ENCODE results near the gene ASB4.

Gene ASB4

DNA sequence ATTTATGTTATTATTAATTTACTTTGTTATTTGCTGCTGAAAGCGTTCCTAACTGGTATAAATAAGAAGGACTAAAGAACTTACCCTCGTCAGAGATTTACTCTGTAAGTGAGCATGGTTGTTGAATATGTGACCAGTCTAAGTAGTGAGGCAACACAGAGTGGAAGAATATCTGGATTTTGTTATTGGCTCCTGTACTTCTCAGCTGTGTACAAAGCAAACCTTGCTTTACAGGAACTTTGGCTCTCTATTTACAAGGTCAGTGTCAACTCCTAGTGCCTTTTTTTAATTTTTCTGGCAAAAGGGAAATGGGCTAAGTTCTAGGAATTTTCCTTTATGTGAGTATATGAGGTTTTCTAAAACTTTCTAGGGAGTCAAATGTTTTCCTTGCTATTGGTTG is 74.9 kb downstream of the ASB4 start:
- H2AFZ ChIP-seq (ENCODE audit: low read length): no peak overlapping the region

DNA sequence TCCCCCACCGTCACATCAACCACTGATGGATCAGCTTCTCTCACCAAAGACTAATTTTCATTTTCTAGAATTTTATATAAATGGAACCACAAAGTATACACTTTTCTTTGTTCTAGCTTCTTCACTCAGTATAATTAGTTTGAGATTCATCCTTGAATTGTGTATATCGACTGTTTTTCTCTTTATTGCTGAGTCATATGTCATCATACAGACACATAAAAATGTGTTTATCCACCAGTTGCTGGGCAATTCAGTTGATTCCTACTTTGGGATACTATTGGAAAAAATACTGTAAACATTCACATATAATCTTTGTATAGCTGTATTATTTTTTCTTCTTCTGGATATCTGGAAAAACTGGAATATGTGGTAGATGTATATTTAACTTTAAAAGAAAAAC is 84.0 kb downstream of the ASB4 start:
- Histone ChIP-seq H3F3A (ENCODE audit: insufficient read depth, low read length) (no peaks in the 10 kb centered on the region), H4K20me1 (ENCODE audit: insufficient read depth, low read length) (no peaks in the 10 kb centered on the region), H3K79me2 (ENCODE audit: low read length) (no peaks in the 10 kb centered on the region), H3K4me1 (ENCODE audit: low read length) (no peaks in the 10 kb centered on the region), H3K9me2 (replicated peaks; ENCODE audit: insufficient read depth, low read length) (no peaks in the 10 kb centered on the region), H3K9ac (ENCODE audit: low read length) (no peak overlapping the region), H3K36me3 (replicated peaks; ENCODE audit: insufficient read depth, low read length) (no peaks in the 10 kb centered on the region), H3K9me3 (replicated peaks; ENCODE audit: insufficient read depth, low read length) (no peaks in the 10 kb centered on the region), H3K27ac (ENCODE audit: low read length) (no peak overlapping the region), H2AFZ (ENCODE audit: low read length) (no peak overlapping the region), H3K4me3 (ENCODE audit: low read length) (no peak overlapping the region), H3K4me2 (ENCODE audit: low read depth, low read length) (no peak overlapping the region), H3K27me3 (replicated peaks; ENCODE audit: insufficient read depth, low read length) (no peaks in the 10 kb centered on the region)
- no peak for DNase-seq
- TF ChIP-seq, protein P1, sequence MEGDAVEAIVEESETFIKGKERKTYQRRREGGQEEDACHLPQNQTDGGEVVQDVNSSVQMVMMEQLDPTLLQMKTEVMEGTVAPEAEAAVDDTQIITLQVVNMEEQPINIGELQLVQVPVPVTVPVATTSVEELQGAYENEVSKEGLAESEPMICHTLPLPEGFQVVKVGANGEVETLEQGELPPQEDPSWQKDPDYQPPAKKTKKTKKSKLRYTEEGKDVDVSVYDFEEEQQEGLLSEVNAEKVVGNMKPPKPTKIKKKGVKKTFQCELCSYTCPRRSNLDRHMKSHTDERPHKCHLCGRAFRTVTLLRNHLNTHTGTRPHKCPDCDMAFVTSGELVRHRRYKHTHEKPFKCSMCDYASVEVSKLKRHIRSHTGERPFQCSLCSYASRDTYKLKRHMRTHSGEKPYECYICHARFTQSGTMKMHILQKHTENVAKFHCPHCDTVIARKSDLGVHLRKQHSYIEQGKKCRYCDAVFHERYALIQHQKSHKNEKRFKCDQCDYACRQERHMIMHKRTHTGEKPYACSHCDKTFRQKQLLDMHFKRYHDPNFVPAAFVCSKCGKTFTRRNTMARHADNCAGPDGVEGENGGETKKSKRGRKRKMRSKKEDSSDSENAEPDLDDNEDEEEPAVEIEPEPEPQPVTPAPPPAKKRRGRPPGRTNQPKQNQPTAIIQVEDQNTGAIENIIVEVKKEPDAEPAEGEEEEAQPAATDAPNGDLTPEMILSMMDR (IDR thresholded peaks at IDR 0.05; ENCODE audit: low read length): no peak
- TF ChIP-seq EZH2phosphoT487 (IDR thresholded peaks at IDR 0.05; ENCODE audit: low read length) (no peak), EZH2 (optimal IDR thresholded peaks at IDR 0.05; ENCODE audit: low read depth, low read length) (no peak)

More for the DNA sequence above, 74.9 kb downstream of the ASB4 start:
- H3F3A ChIP-seq (ENCODE audit: insufficient read depth, low read length): no peaks in the 10 kb centered on the region
- no peak overlapping the region for H3K4me2 ChIP-seq (ENCODE audit: low read depth, low read length)
- no peak overlapping the region for H3K4me3 ChIP-seq (ENCODE audit: low read length)
- H3K79me2 ChIP-seq (ENCODE audit: low read length): no peaks in the 10 kb centered on the region
- H3K9me3 ChIP-seq (replicated peaks; ENCODE audit: insufficient read depth, low read length): no peaks in the 10 kb centered on the region
- H3K27me3 ChIP-seq (replicated peaks; ENCODE audit: insufficient read depth, low read length): no peaks in the 10 kb centered on the region
- no peaks in the 10 kb centered on the region for H3K4me1 ChIP-seq (ENCODE audit: low read length)
- no peaks in the 10 kb centered on the region for H3K36me3 ChIP-seq (replicated peaks; ENCODE audit: insufficient read depth, low read length)
- H4K20me1 ChIP-seq (ENCODE audit: insufficient read depth, low read length): no peaks in the 10 kb centered on the region
- DNase-seq: no peak
- H3K27ac ChIP-seq (ENCODE audit: low read length): no peak overlapping the region
- H3K9ac ChIP-seq (ENCODE audit: low read length): no peak overlapping the region
- no peaks in the 10 kb centered on the region for H3K9me2 ChIP-seq (replicated peaks; ENCODE audit: insufficient read depth, low read length)
- TF ChIP-seq, protein P1 (IDR thresholded peaks at IDR 0.05; ENCODE audit: low read length): no peak
- TF ChIP-seq EZH2phosphoT487 (IDR thresholded peaks at IDR 0.05; ENCODE audit: low read length): no peak
- TF ChIP-seq EZH2 (optimal IDR thresholded peaks at IDR 0.05; ENCODE audit: low read depth, low read length): no peak

DNA sequence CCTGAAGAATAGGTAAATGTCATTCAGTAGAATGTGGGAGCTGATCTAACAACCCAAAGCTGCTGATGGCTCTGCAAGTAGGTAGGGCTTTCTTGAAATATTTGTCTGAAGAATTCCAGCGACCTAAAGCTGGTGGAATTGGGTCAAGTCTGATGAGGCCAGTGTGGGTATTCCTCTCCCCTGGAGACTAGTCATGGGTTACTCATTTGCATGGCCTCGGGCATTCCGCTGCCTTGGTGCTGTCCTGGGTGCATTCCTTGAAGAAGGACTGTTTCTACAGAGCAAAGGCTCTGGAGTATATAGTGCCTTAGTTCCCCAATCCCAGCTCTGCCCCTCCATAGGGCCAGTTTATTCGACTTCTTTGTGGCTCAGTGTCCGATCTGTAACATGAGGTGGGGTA is 91.4 kb downstream of the ASB4 start:
- Histone ChIP-seq H3K4me3 (ENCODE audit: low read length) (no peak overlapping the region), H3K9ac (ENCODE audit: low read length) (no peak overlapping the region), H3K4me1 (ENCODE audit: low read length) (peaks cover 10% of the 10 kb centered on the region), H3K9me2 (replicated peaks; ENCODE audit: insufficient read depth, low read length) (no peaks in the 10 kb centered on the region), H3F3A (ENCODE audit: insufficient read depth, low read length) (no peaks in the 10 kb centered on the region), H3K36me3 (replicated peaks; ENCODE audit: insufficient read depth, low read length) (no peaks in the 10 kb centered on the region), H3K79me2 (ENCODE audit: low read length) (no peaks in the 10 kb centered on the region), H3K27me3 (replicated peaks; ENCODE audit: insufficient read depth, low read length) (no peaks in the 10 kb centered on the region), H2AFZ (ENCODE audit: low read length) (no peak overlapping the region), H3K9me3 (replicated peaks; ENCODE audit: insufficient read depth, low read length) (no peaks in the 10 kb centered on the region), H3K27ac (ENCODE audit: low read length) (no peak overlapping the region), H4K20me1 (ENCODE audit: insufficient read depth, low read length) (no peaks in the 10 kb centered on the region), H3K4me2 (ENCODE audit: low read depth, low read length) (no peak overlapping the region)
- TF ChIP-seq EZH2phosphoT487 (IDR thresholded peaks at IDR 0.05; ENCODE audit: low read length) (no peak), EZH2 (optimal IDR thresholded peaks at IDR 0.05; ENCODE audit: low read depth, low read length) (no peak)
- TF ChIP-seq, protein P1 (IDR thresholded peaks at IDR 0.05; ENCODE audit: low read length): no peak
- DNase-seq: no peak

Data from MM.1S (cell line).